Gastrocnemius medialis (tissue), 4 donors: Measurements from ENCODE around the gene SPTAN1. TPM values are rescaled to one million over a fixed set of nuclear protein-coding genes. Genes with fewer than 3 reads are reported as not detected.
"Not testable (repeated sequence)": the region's sequence is repeated elsewhere in the genome, so short reads cannot be mapped to it uniquely, and the experiment has no call there.

ENCODE experiments used
- ATAC-seq, 2 donors: fragments of 150-250 bp; one replicate each; pipeline ENCODE4 v1.9.1; 2016
- DNase-seq, 2 donors: peaks; one replicate each; pipeline ENCODE4 v3.0.0-alpha.2; 2019
- H3K27ac ChIP-seq, 4 donors: fragments of 200-600 bp; sonication (generic); 1 replicate in 1 of 4; 2 replicates in 3 of 4; pipeline ENCODE4 v1.5.1; 2016 to 2018; ENCODE audit warnings: mild to moderate bottlenecking in 2 of 4, moderate library complexity in 1 of 4
- H3K27me3 ChIP-seq, 3 donors: fragments of 200-600 bp; sonication (generic) in 2 of 3; 1 replicate in 1 of 3; 2 replicates in 2 of 3; pipeline versions ENCODE4 v1.5.1 to v1.6.0; 2016 to 2019; ENCODE audit warnings: mild to moderate bottlenecking in 1 of 3, moderate library complexity in 1 of 3
- H3K36me3 ChIP-seq, 2 donors: fragments of 200-600 bp; sonication (generic) in 1 of 2; one replicate each; pipeline ENCODE4 v1.5.1; 2017 to 2018
- H3K4me1 ChIP-seq, 2 donors: fragments of 200-600 bp; sonication (generic) in 1 of 2; one replicate each; pipeline ENCODE4 v1.5.1; 2016 to 2017; ENCODE audit warnings: mild to moderate bottlenecking in 2 of 2
- H3K4me3 ChIP-seq, 4 donors: fragments of 200-600 bp; sonication (generic) in 3 of 4; 1 replicate in 1 of 4; 2 replicates in 3 of 4; pipeline ENCODE4 v1.5.1; 2016 to 2019; ENCODE audit warnings: mild to moderate bottlenecking in 2 of 4
- H3K9me3 ChIP-seq, 3 donors: fragments of 200-600 bp; sonication (generic) in 2 of 3; 1 replicate in 1 of 3; 2 replicates in 2 of 3; pipeline ENCODE4 v1.5.1; 2016 to 2019
- CTCF ChIP-seq, 5 experiments: fragments of 450-650 bp in 3 of 5; fragments of 200-600 bp in 2 of 5; sonication (generic) in 2 of 5; IDR thresholded peaks in 4 of 5; conservative IDR thresholded peaks in 1 of 5; 1 replicate in 4 of 5; 2 replicates in 1 of 5; pipeline ENCODE4 v1.5.1; 2016 to 2019; ENCODE audit warnings: antibody characterized with exemption in 5 of 5, mild to moderate bottlenecking in 3 of 5, moderate library complexity in 3 of 5
- POLR2A ChIP-seq, 2 donors: fragments of 450-650 bp; IDR thresholded peaks; one replicate each; pipeline ENCODE4 v1.6.1; 2017; ENCODE audit warnings: antibody characterized with exemption in 2 of 2, mild to moderate bottlenecking in 2 of 2, moderate library complexity in 2 of 2
- in situ Hi-C, 4 donors: fragments of 200-750 bp; cut with MboI; loops; one replicate each; pipeline versions ENCODE4 v1.15.0 to v1.8.0; 2017; ENCODE audit warnings: low sequenced_read_pairs in 4 of 4
- intact Hi-C: fragments of 100-400 bp; cut with DNase I; formaldehyde crosslinking; loops from one replicate; pipeline ENCODE4 v1.15.1; 2023; ENCODE audit warnings: low total_unique reads
- total RNA-seq, 4 donors: library from RNA; depleted of rRNA; stranded (reverse); fragments of >200 nt; gene quantifications; one replicate each; pipeline versions ENCODE4 v1.1.0 to v1.2.3, GENCODE V29; 2016

The SPTAN1 gene
- total RNA-seq, 4 donors from 2014 or later: 30.2 to 41.5 (median 33.0) TPM

DNA sequence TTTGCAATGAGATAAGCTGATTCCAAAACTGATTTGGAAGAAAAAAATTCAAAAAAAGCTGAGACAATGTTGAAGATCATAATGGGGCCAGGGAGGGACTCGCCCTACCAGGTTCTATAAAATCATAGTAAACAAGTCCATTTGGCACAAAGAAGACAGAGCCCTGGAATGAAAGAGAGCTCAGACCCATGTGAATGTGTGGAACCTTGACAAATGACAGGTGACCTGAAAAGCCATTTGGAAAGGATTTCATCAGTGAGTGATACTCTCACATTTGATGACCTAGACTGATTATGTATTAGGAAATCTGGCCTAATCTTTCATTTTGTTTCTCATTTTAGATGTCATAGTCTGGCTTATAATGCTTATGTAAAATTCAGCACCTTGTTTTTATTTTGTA, 26.8 kb downstream of the SPTAN1 start:
- H3K4me3 ChIP-seq: no peak overlapping the region
- DNase-seq: no peak
- in situ Hi-C loops: no loop called here
- no peak for TF ChIP-seq POLR2A (IDR thresholded peaks at IDR 0.05)
- TF ChIP-seq CTCF (IDR thresholded peaks at IDR 0.05 in 4 of 5, conservative IDR thresholded peaks at IDR 0.05 in 1 of 5): no peak
- no peaks in the 10 kb centered on the region for H3K4me1 ChIP-seq
- H3K27me3 ChIP-seq: no peaks in the 10 kb centered on the region
- peaks cover 22 to 99% of the 10 kb centered on the region in 2 donors for H3K36me3 ChIP-seq
- ATAC-seq: no peak
- H3K9me3 ChIP-seq: no peaks in the 10 kb centered on the region
- H3K27ac ChIP-seq: no peak overlapping the region
- intact Hi-C loops: loop anchor here (10.0 kb wide), 2 partner anchors 54 to 386 kb away; no protein-coding TSS in a partner anchor

DNA sequence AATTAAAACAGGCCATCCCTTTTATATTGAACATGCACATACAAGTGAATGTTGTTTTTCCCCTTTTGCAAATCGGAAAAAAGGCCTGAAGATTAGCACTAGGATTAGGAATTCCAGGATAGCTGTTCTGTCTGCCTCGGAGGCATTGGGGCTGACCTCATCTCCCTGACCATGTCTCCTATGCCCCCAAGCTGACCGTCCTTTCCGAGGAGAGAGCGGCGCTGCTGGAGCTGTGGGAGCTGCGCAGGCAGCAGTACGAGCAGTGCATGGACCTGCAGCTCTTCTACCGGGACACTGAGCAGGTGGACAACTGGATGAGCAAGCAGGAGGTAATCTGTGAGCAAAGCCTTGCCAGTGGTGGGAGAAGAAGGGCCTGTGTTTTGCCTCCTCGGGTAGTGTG, 28.3 kb downstream of the SPTAN1 start:
- no peaks in the 10 kb centered on the region for H3K27me3 ChIP-seq
- intact Hi-C loops (no loop called here), in situ Hi-C loops (no loop called here)
- ATAC-seq: no peak
- H3K4me1 ChIP-seq: no peaks in the 10 kb centered on the region
- H3K36me3 ChIP-seq: peaks cover 22 to 100% of the 10 kb centered on the region in 2 donors
- no peak for TF ChIP-seq CTCF (IDR thresholded peaks at IDR 0.05 in 4 of 5, conservative IDR thresholded peaks at IDR 0.05 in 1 of 5)
- H3K9me3 ChIP-seq: no peaks in the 10 kb centered on the region
- H3K27ac ChIP-seq: no peak overlapping the region
- no peak for DNase-seq
- H3K4me3 ChIP-seq: no peak overlapping the region

GRCh38 chr9:128585155-128585554, 32.8 kb downstream of the SPTAN1 start:
- H3K36me3 ChIP-seq: peaks cover 13 to 96% of the 10 kb centered on the region in 2 donors
- H3K4me3 ChIP-seq, DNase-seq, ATAC-seq, intact Hi-C loops, H3K27me3 ChIP-seq, in situ Hi-C loops, H3K9me3 ChIP-seq, H3K27ac ChIP-seq, H3K4me1 ChIP-seq: not testable (repeated sequence)

- H3K27me3 ChIP-seq, H3K4me3 ChIP-seq, DNase-seq, H3K4me1 ChIP-seq, intact Hi-C loops, ATAC-seq, in situ Hi-C loops, H3K9me3 ChIP-seq, H3K27ac ChIP-seq: not testable (repeated sequence)
- H3K36me3 ChIP-seq: peaks cover under 1 to 89% of the 10 kb centered on the region in 2 donors
Observed at GRCh38 chr9:128586934-128587333, 34.5 kb downstream of the SPTAN1 start.

GRCh38 chr9:128587453-128587852, 35.1 kb downstream of the SPTAN1 start:
- TF ChIP-seq CTCF (IDR thresholded peaks at IDR 0.05 in 4 of 5, conservative IDR thresholded peaks at IDR 0.05 in 1 of 5): no peak
- no peak for TF ChIP-seq POLR2A (IDR thresholded peaks at IDR 0.05)
- in situ Hi-C loops: no loop called here
- no peaks in the 10 kb centered on the region for H3K27me3 ChIP-seq
- H3K4me1 ChIP-seq: no peaks in the 10 kb centered on the region
- H3K27ac ChIP-seq: no peak overlapping the region
- H3K36me3 ChIP-seq: peaks cover 0 to 89% of the 10 kb centered on the region in 2 donors
- DNase-seq (no peak), ATAC-seq (no peak)
- no peaks in the 10 kb centered on the region for H3K9me3 ChIP-seq
- intact Hi-C loops: no loop called here
- no peak overlapping the region for H3K4me3 ChIP-seq

- Histone ChIP-seq H3K27me3 (no peaks in the 10 kb centered on the region), H3K9me3 (no peaks in the 10 kb centered on the region), H3K4me1 (no peaks in the 10 kb centered on the region), H3K36me3 (peaks cover 0 to 89% of the 10 kb centered on the region in 2 donors), H3K27ac (no peak overlapping the region), H3K4me3 (no peak overlapping the region)
- DNase-seq (no peak), ATAC-seq (no peak)
- no peak for TF ChIP-seq CTCF (IDR thresholded peaks at IDR 0.05 in 4 of 5, conservative IDR thresholded peaks at IDR 0.05 in 1 of 5)
- no peak for TF ChIP-seq POLR2A (IDR thresholded peaks at IDR 0.05)
- in situ Hi-C loops: no loop called here
- intact Hi-C loops: no loop called here
Observed at GRCh38 chr9:128588581-128589233, 36.3 kb downstream of the SPTAN1 start.
